HCT116 (cell line): Measurements from ENCODE around the gene LRP11. TPM values are rescaled to one million over a fixed set of nuclear protein-coding genes. Genes with fewer than 3 reads are reported as not detected.
A peak's percentile ranks its signal among the peaks of the same experiment; 100 is the strongest.

Source experiments
- ATAC-seq: fragments of 200-7000 bp; cut with Tn5 transposase; 2 replicates; pipeline ENCODE4 v1.9.1; 2020; ENCODE audit warnings: mild to moderate bottlenecking, moderate library complexity
- BruUV-seq: library from RNA; stranded (reverse); fragments of 400-500 nt; replicated peaks from 2 replicates; lab custom pipeline; 2021; lab: Mats Ljungman, UMichigan
- CTCF ChIA-PET: fragments of 300-600 bp; sonication (Branson Sonifier 250); formaldehyde crosslinking; loops from one replicate; lab custom pipeline; 2021; ENCODE audit warnings: antibody characterized with exemption; lab: Charles Lee
- POLR2A ChIA-PET: fragments of 300-600, 350-600 bp; sonication (Branson Sonifier 250); formaldehyde crosslinking; loops from one replicate; lab custom pipeline; 2021; ENCODE audit warnings: antibody characterized with exemption; lab: Charles Lee
- RAD21 ChIA-PET, 2 experiments: fragments of 300-600 bp; sonication (Branson Sonifier 250); formaldehyde crosslinking; loops; one replicate each; lab custom pipeline; 2023; ENCODE audit warnings: low total read pairs in 2 of 2; ENCODE audit not compliant: uncharacterized antibody in 2 of 2, unreplicated experiment in 2 of 2, low non-redundant PET in 1 of 2; lab: Charles Lee
- DNase-seq: peaks from one replicate; pipeline ENCODE4 v3.0.0-alpha.2; 2010; ENCODE audit warnings: low read depth, low spot score
- H2AFZ ChIP-seq: fragments of 200-600 bp; shearing (Covaris generic), sonication (generic); 2 replicates; pipeline ENCODE4 v1.6.1; 2017; ENCODE audit warnings: low read depth, mixed run types, mixed read lengths, antibody characterized with exemption, low read length; ENCODE audit not compliant: poor library complexity, severe bottlenecking
- H3K27ac ChIP-seq: 2 replicates; pipeline ENCODE4 v1.5.1; 2012; ENCODE audit warnings: low read depth, low read length
- H3K27me3 ChIP-seq: fragments of 200-600 bp; sonication (generic); 2 replicates; pipeline ENCODE4 v1.6.1; 2016; ENCODE audit warnings: mixed run types, low read length, mixed read lengths; ENCODE audit not compliant: insufficient read depth
- H3K36me3 ChIP-seq, 2 experiments: fragments of 200-500 bp in 1 of 2; fragments of 200-600 bp in 1 of 2; sonication (Bioruptor generic) in 1 of 2; sonication (generic) in 1 of 2; 2 replicates each; pipeline versions ENCODE4 v1.5.1 to v1.6.1; 2014 to 2016; ENCODE audit warnings: low read length in 2 of 2, inconsistent platforms in 1 of 2, mixed read lengths in 1 of 2, mixed run types in 1 of 2; ENCODE audit not compliant: insufficient read depth in 2 of 2, control insufficient read depth in 1 of 2
- H3K4me1 ChIP-seq, 2 experiments: fragments of 200-600 bp in 1 of 2; sonication (generic) in 1 of 2; 2 replicates each; pipeline versions ENCODE4 v1.5.1 to v1.6.1; 2012 to 2017; ENCODE audit warnings: low read length in 2 of 2, inconsistent platforms in 1 of 2, mild to moderate bottlenecking in 1 of 2, mixed read lengths in 1 of 2, mixed run types in 1 of 2, moderate library complexity in 1 of 2; ENCODE audit not compliant: insufficient read depth in 2 of 2, control insufficient read depth in 1 of 2
- H3K4me2 ChIP-seq: fragments of 200-600 bp; sonication (generic); 2 replicates; pipeline ENCODE4 v1.6.1; 2017; ENCODE audit warnings: mixed run types, low read length, mixed read lengths
- H3K4me3 ChIP-seq, 2 experiments: fragments of 200-600 bp in 1 of 2; sonication (generic) in 1 of 2; replicated peaks in 1 of 2; 2 replicates each; pipeline ENCODE4 v1.5.1; 2011 to 2016; ENCODE audit warnings: low read length in 2 of 2, control low read depth in 1 of 2, low read depth in 1 of 2, mild to moderate bottlenecking in 1 of 2, mixed read lengths in 1 of 2, mixed run types in 1 of 2
- H3K79me2 ChIP-seq: fragments of 200-600 bp; sonication (generic); 2 replicates; pipeline ENCODE4 v1.6.1; 2017; ENCODE audit warnings: mild to moderate bottlenecking, mixed run types, low read length, moderate library complexity, mixed read lengths; ENCODE audit not compliant: insufficient read depth
- H3K9ac ChIP-seq: fragments of 200-600 bp; sonication (generic); 2 replicates; pipeline ENCODE4 v1.6.1; 2016; ENCODE audit warnings: low read length, mixed read lengths
- H3K9me2 ChIP-seq: fragments of 200-600 bp; sonication (generic), shearing (Covaris generic); 2 replicates; pipeline ENCODE4 v1.6.1; 2017; ENCODE audit warnings: mixed run types, mild to moderate bottlenecking, moderate library complexity; ENCODE audit not compliant: insufficient read depth
- H3K9me3 ChIP-seq, 2 experiments: fragments of 200-500 bp in 1 of 2; fragments of 200-600 bp in 1 of 2; sonication (Bioruptor generic) in 1 of 2; sonication (generic) in 1 of 2; 2 replicates each; pipeline ENCODE4 v1.6.1; 2014 to 2017; ENCODE audit warnings: low read length in 2 of 2, mixed read lengths in 2 of 2, inconsistent platforms in 1 of 2, low read depth in 1 of 2, mild to moderate bottlenecking in 1 of 2, mixed run types in 1 of 2, moderate library complexity in 1 of 2; ENCODE audit not compliant: control insufficient read depth in 1 of 2, insufficient read depth in 1 of 2
- H4K20me1 ChIP-seq: fragments of 200-600 bp; sonication (generic), shearing (Covaris generic); 2 replicates; pipeline ENCODE4 v1.6.1; 2017; ENCODE audit warnings: mixed run types, mild to moderate bottlenecking, moderate library complexity; ENCODE audit not compliant: insufficient read depth
- ATF3 ChIP-seq: IDR thresholded peaks from 2 replicates; pipeline ENCODE4 v1.6.1; 2012
- FOSL1 ChIP-seq: IDR thresholded peaks from 2 replicates; pipeline ENCODE4 v1.6.1; 2012; ENCODE audit warnings: low read depth
- JUND ChIP-seq: IDR thresholded peaks from 2 replicates; pipeline ENCODE4 v1.6.1; 2012
- MAX ChIP-seq: IDR thresholded peaks from 2 replicates; pipeline ENCODE4 v1.6.1; 2012
- POLR2A ChIP-seq: IDR thresholded peaks from 2 replicates; pipeline ENCODE4 v1.7.0; 2011; ENCODE audit warnings: borderline replicate concordance; ENCODE audit not compliant: insufficient read depth, insufficient read length; ENCODE audit errors: extremely low read depth
- POLR2AphosphoS5 ChIP-seq: IDR thresholded peaks from 2 replicates; pipeline ENCODE4 v1.6.1; 2011; ENCODE audit warnings: mild to moderate bottlenecking, low read depth, low read length, moderate library complexity
- intact Hi-C: fragments of 100-400 bp; cut with micrococcal nuclease; formaldehyde crosslinking; loops from 2 replicates; pipeline ENCODE4 v1.10.0; 2022
- total RNA-seq: library from RNA; stranded (reverse); gene quantifications from one replicate; pipeline ENCODE4 v1.2.1, GENCODE V29; 2021; ENCODE audit not compliant: unreplicated experiment

Gene LRP11
- total RNA-seq, 1 experiment from 2014 or later: 27.8 TPM

GRCh38 chr6:149897015-149897697 lies 33.0 kb upstream of the LRP11 start:
- ATAC-seq (peak; percentile 39), DNase-seq (peak; percentile 23)
- Histone ChIP-seq H3K27ac (peak overlapping the region; percentile 66), H3K9ac (peak overlapping the region; percentile 47), H3K4me2 (peak overlapping the region; percentile 90), H3K27me3 (no peaks in the 10 kb centered on the region), H3K9me2 (no peaks in the 10 kb centered on the region), H3K79me2 (no peaks in the 10 kb centered on the region), H2AFZ (peak overlapping the region; percentile 96), H3K4me3 (peak overlapping the region; percentile 13 to 51), H3K4me1 (peaks cover 39 to 42% of the 10 kb centered on the region in 2 experiments), H3K9me3 (no peaks in the 10 kb centered on the region), H3K36me3 (no peaks in the 10 kb centered on the region), H4K20me1 (no peaks in the 10 kb centered on the region)
- ChIA-PET CTCF (interaction anchor here (1.0 kb wide), 2 partner anchors 11 to 56 kb away, joined by 3 to 5 read pairs; no protein-coding TSS in a partner anchor), POLR2A (interaction anchor here (0.6 kb wide), 1 partner anchor 1121 kb away, joined by 3 read pairs; no protein-coding TSS in a partner anchor), RAD21 (interaction anchor here in 1 of 2 experiments (0.5 kb wide), 1 partner anchor 65 kb away, joined by 3 read pairs; no protein-coding TSS in a partner anchor)
- intact Hi-C loops: loop anchor here (2.0 to 5.0 kb wide), 2 partner anchors 32 to 250 kb away; partner anchors contain the start of genes KATNA1 and LRP11
- BruUV-seq: no TSS peak
- TF ChIP-seq FOSL1: peak; percentile 53; the same call in 1 of the 2 replicates
- TF ChIP-seq POLR2AphosphoS5: no peak
- no peak for TF ChIP-seq POLR2A

GRCh38 chr6:149896491-149896890 lies 32.3 kb upstream of the LRP11 start:
- Histone ChIP-seq H3K27ac (peak overlapping the region; percentile 66), H3K4me3 (peak overlapping the region in 1 of 2 experiments; percentile 51; a peak in 3 of 4 replicates), H4K20me1 (no peaks in the 10 kb centered on the region), H3K9ac (peak overlapping the region; percentile 47), H3K27me3 (no peaks in the 10 kb centered on the region), H3K9me3 (no peaks in the 10 kb centered on the region), H3K4me2 (peak overlapping the region; percentile 90), H3K36me3 (no peaks in the 10 kb centered on the region), H3K4me1 (peaks cover 39 to 42% of the 10 kb centered on the region in 2 experiments), H3K79me2 (no peaks in the 10 kb centered on the region), H3K9me2 (no peaks in the 10 kb centered on the region), H2AFZ (peak overlapping the region; percentile 96)
- ChIA-PET CTCF (interaction anchor here (1.0 kb wide), 2 partner anchors 10 to 56 kb away, joined by 3 to 5 read pairs; no protein-coding TSS in a partner anchor), RAD21 (interaction anchor here in 1 of 2 experiments (0.5 kb wide), 1 partner anchor 64 kb away, joined by 3 read pairs; no protein-coding TSS in a partner anchor), POLR2A (no interaction called here)
- peak; percentile 37 for ATAC-seq
- DNase-seq: no peak
- BruUV-seq: no TSS peak
- intact Hi-C loops: loop anchor here (2.0 to 5.0 kb wide), 2 partner anchors 32 to 249 kb away; partner anchors contain the start of genes KATNA1 and LRP11
- TF ChIP-seq FOSL1 (peak; percentile 33; the same call in 1 of the 2 replicates), MAX (no peak), JUND (peak; percentile 34; the same call in 1 of the 2 replicates), POLR2A (no peak), ATF3 (no peak)
- TF ChIP-seq, all 23 proteins: peak for 2
